Measurements from ENCODE around the gene TCERG1L.

Gene TCERG1L, protein sequence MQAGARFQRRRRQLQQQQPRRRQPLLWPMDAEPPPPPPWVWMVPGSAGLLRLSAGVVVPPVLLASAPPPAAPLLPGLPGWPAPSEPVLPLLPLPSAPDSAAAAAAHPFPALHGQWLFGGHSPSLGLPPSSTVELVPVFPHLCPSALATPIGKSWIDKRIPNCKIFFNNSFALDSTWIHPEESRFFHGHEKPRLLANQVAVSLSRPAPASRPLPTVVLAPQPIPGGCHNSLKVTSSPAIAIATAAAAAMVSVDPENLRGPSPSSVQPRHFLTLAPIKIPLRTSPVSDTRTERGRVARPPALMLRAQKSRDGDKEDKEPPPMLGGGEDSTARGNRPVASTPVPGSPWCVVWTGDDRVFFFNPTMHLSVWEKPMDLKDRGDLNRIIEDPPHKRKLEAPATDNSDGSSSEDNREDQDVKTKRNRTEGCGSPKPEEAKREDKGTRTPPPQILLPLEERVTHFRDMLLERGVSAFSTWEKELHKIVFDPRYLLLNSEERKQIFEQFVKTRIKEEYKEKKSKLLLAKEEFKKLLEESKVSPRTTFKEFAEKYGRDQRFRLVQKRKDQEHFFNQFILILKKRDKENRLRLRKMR

GRCh38 chr10:131311661-131312477 is at the start of gene TCERG1L:
Gene TCERG1L, minus strand, starts transcription at chr10:131311721. Its CDS starts 86 bp downstream, at chr10:131311635.
- TF ChIP-seq CTCF (conservative IDR thresholded peaks at IDR 0.05; ENCODE audit: low read depth, low read length), result no peak
- H3K4me2 ChIP-seq, result peak within 1 kb of the TSS; percentile 31
- no peaks in the 10 kb centered on the region for H3K4me1 ChIP-seq (ENCODE audit: low read depth, poor library complexity, severe bottlenecking)
- H3K9ac ChIP-seq, result peak within 1 kb of the TSS; percentile 52; the same call in 1 of the 2 replicates
- H3K4me3 ChIP-seq (IDR thresholded peaks at IDR 0.05; ENCODE audit: insufficient read depth, low read depth, low read length), result no peak within 1 kb of the TSS
- H3K79me2 ChIP-seq (ENCODE audit: insufficient read depth, low read depth), result no peaks in the 10 kb centered on the region
- no peaks in the 10 kb centered on the region for H3K27me3 ChIP-seq (ENCODE audit: insufficient read depth, low read depth)
- no peaks in the 10 kb centered on the region for H3K36me3 ChIP-seq (ENCODE audit: insufficient read depth)
- H4K20me1 ChIP-seq (ENCODE audit: insufficient read depth), result no peaks in the 10 kb centered on the region
- H2AFZ ChIP-seq (ENCODE audit: low read depth), result peak within 1 kb of the TSS; percentile 24
- H3K27ac ChIP-seq, result peak within 1 kb of the TSS; percentile 35

- H4K20me1 ChIP-seq (ENCODE audit: insufficient read depth), result no peaks in the 10 kb centered on the region
- H3K4me2 ChIP-seq, result no peak overlapping the region
- H2AFZ ChIP-seq (ENCODE audit: low read depth), result no peak overlapping the region
- no peaks in the 10 kb centered on the region for H3K4me1 ChIP-seq (ENCODE audit: low read depth, poor library complexity, severe bottlenecking)
- TF ChIP-seq CTCF (conservative IDR thresholded peaks at IDR 0.05; ENCODE audit: low read depth, low read length), result no peak
- no peak overlapping the region for H3K9ac ChIP-seq
- no peaks in the 10 kb centered on the region for H3K79me2 ChIP-seq (ENCODE audit: insufficient read depth, low read depth)
- no peak overlapping the region for H3K4me3 ChIP-seq (IDR thresholded peaks at IDR 0.05; ENCODE audit: insufficient read depth, low read depth, low read length)
- H3K36me3 ChIP-seq (ENCODE audit: insufficient read depth), result no peaks in the 10 kb centered on the region
- 0 out of 2 replicates have a peak, but pooled peaks cover 4% of the 10 kb centered on the region for H3K27me3 ChIP-seq (ENCODE audit: insufficient read depth, low read depth)
- H3K27ac ChIP-seq, result no peak overlapping the region
Observed at GRCh38 chr10:131358741-131359442, 47.4 kb upstream of the TCERG1L start.

DNA sequence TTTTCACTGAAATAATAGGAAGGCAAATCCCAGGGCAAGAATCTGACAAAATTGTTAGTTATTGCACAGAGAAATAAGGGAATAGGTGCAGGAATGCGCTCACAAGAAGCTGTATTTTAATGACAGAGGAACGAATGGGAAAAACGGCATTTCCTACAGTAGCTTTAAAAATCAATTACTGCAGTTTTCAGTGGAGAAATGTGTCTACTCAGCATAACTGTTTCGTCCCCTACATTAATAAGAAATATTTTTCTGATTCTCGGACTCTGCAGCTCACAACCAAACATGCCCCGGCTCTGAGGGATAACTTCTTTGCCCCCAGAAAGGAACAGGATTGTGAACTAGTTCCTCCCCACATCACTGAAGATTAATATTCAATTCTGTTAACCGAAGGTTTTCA is 44.9 kb upstream of the TCERG1L start:
- no peak overlapping the region for H3K9ac ChIP-seq

More for the DNA sequence above, 44.9 kb upstream of the TCERG1L start:
- H4K20me1 ChIP-seq (ENCODE audit: insufficient read depth), result no peaks in the 10 kb centered on the region
- 0 out of 2 replicates have a peak, but pooled peaks cover 4% of the 10 kb centered on the region for H3K27me3 ChIP-seq (ENCODE audit: insufficient read depth, low read depth)
- no peak overlapping the region for H3K4me2 ChIP-seq
- H3K4me1 ChIP-seq (ENCODE audit: low read depth, poor library complexity, severe bottlenecking), result no peaks in the 10 kb centered on the region
- H3K36me3 ChIP-seq (ENCODE audit: insufficient read depth), result no peaks in the 10 kb centered on the region
- no peaks in the 10 kb centered on the region for H3K79me2 ChIP-seq (ENCODE audit: insufficient read depth, low read depth)
- H2AFZ ChIP-seq (ENCODE audit: low read depth), result no peak overlapping the region
- no peak overlapping the region for H3K4me3 ChIP-seq (IDR thresholded peaks at IDR 0.05; ENCODE audit: insufficient read depth, low read depth, low read length)
- no peak for TF ChIP-seq CTCF (conservative IDR thresholded peaks at IDR 0.05; ENCODE audit: low read depth, low read length)
- H3K27ac ChIP-seq, result no peak overlapping the region

All from KMS-11 (cell line).